Body of pancreas (tissue), 4 donors: ENCODE measurements around the gene OLA1.

ENCODE experiments used
- POLR2A ChIP-seq, 3 donors: fragments of 450-650 bp; IDR thresholded peaks; one replicate each; pipeline ENCODE4 v1.6.1; 2016; ENCODE audit warnings: antibody characterized with exemption in 3 of 3, mild to moderate bottlenecking in 2 of 3
- TF ChIP-seq, protein P1 (sequence below), 7 experiments: fragments of 450-650 bp in 4 of 7; fragments of 200-600 bp in 3 of 7; sonication (generic) in 3 of 7; IDR thresholded peaks; one replicate each; pipeline ENCODE4 v1.5.1; 2016 to 2019; ENCODE audit warnings: antibody characterized with exemption in 7 of 7

DNA sequence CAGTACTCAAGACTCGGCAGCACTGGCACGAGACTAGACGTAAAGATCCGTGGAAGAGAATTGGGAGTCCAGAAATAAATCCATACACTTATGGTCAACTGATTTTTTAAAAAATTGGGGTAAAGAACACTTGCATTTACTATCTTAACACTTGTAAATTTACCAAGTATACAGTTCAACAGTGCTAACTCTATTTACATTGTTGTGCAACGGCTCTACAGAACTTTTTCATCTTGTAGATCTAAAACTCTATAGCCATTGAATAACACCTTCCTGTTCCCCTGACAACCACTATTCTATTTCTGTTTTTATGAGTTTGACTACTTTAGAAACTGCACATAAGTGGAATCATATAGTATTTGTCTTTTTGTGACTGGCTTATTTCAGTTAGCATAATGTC lies 153.8 kb downstream of the OLA1 start:
- TF ChIP-seq, protein P1, sequence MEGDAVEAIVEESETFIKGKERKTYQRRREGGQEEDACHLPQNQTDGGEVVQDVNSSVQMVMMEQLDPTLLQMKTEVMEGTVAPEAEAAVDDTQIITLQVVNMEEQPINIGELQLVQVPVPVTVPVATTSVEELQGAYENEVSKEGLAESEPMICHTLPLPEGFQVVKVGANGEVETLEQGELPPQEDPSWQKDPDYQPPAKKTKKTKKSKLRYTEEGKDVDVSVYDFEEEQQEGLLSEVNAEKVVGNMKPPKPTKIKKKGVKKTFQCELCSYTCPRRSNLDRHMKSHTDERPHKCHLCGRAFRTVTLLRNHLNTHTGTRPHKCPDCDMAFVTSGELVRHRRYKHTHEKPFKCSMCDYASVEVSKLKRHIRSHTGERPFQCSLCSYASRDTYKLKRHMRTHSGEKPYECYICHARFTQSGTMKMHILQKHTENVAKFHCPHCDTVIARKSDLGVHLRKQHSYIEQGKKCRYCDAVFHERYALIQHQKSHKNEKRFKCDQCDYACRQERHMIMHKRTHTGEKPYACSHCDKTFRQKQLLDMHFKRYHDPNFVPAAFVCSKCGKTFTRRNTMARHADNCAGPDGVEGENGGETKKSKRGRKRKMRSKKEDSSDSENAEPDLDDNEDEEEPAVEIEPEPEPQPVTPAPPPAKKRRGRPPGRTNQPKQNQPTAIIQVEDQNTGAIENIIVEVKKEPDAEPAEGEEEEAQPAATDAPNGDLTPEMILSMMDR (IDR thresholded peaks at IDR 0.05) = no peak
- no peak for TF ChIP-seq POLR2A (IDR thresholded peaks at IDR 0.05)
